Peyer's patch (tissue), 4 donors: Measurements from ENCODE around the gene NHLH2.

Source experiments
- POLR2A ChIP-seq, 2 donors: fragments of 450-650 bp; IDR thresholded peaks; one replicate each; pipeline ENCODE4 v1.5.1; 2017; ENCODE audit warnings: antibody characterized with exemption in 2 of 2, mild to moderate bottlenecking in 2 of 2, moderate library complexity in 2 of 2
- TF ChIP-seq, protein P1 (sequence below), 6 experiments: fragments of 450-650 bp in 4 of 6; fragments of 200-600 bp in 2 of 6; sonication (generic) in 1 of 6; IDR thresholded peaks; one replicate each; pipeline ENCODE4 v1.5.1; 2017 to 2019; ENCODE audit warnings: antibody characterized with exemption in 6 of 6, mild to moderate bottlenecking in 3 of 6, moderate library complexity in 1 of 6

GRCh38 chr1:115879977-115880376 is 39.1 kb upstream of the NHLH2 start:
- TF ChIP-seq, protein P1, sequence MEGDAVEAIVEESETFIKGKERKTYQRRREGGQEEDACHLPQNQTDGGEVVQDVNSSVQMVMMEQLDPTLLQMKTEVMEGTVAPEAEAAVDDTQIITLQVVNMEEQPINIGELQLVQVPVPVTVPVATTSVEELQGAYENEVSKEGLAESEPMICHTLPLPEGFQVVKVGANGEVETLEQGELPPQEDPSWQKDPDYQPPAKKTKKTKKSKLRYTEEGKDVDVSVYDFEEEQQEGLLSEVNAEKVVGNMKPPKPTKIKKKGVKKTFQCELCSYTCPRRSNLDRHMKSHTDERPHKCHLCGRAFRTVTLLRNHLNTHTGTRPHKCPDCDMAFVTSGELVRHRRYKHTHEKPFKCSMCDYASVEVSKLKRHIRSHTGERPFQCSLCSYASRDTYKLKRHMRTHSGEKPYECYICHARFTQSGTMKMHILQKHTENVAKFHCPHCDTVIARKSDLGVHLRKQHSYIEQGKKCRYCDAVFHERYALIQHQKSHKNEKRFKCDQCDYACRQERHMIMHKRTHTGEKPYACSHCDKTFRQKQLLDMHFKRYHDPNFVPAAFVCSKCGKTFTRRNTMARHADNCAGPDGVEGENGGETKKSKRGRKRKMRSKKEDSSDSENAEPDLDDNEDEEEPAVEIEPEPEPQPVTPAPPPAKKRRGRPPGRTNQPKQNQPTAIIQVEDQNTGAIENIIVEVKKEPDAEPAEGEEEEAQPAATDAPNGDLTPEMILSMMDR (IDR thresholded peaks at IDR 0.05): no peak
- TF ChIP-seq POLR2A (IDR thresholded peaks at IDR 0.05): no peak
